Stimulated activated naive CD4-positive, alpha-beta T cell treated with Interleukin-2 at 50 U/mL for 16 hours (primary cell): ENCODE results near the gene POLE2.
"Not testable (repeated sequence)": the region's sequence is repeated elsewhere in the genome, so short reads cannot be mapped to it uniquely, and the experiment has no call there.

Experiments
- DNase-seq: peaks from one replicate; lab custom pipeline; 2025; lab: John Stamatoyannopoulos, UW

The POLE2 gene

GRCh38 chr14:49659526-49660455 is 28.2 kb downstream of the POLE2 start:
- no peak for DNase-seq

- not testable (repeated sequence) for DNase-seq
These were observed 30.5 kb downstream of the POLE2 start for GRCh38 chr14:49657500-49657899.

GRCh38 chr14:49654511-49654910 is 33.5 kb downstream of the POLE2 start:
- no peak for DNase-seq

- DNase-seq = no peak
These were observed 34.5 kb downstream of the POLE2 start for GRCh38 chr14:49653508-49653907.

- DNase-seq = no peak
These were observed 45.9 kb downstream of the POLE2 start for GRCh38 chr14:49642163-49642562.

DNA sequence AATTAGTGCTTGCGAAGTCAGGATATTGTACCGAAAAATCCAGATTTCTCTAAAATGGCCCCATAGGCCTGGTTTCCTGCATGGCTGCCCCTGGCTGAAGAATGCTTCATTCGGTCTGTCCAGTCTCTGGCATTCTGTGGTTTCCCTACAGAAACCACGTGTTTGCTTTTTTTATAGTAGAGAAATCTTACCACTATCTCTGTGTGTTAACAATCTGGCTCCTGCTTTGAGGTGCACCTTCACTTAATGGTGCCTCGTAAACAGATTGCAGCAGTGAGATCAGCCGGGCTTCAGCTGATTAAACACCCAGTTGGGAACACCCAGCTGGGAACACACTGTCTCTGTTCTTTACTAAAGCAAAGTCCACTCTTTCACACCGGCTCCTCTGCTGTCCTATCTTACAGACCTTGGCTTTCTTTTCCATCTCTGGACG is 46.3 kb downstream of the POLE2 start:
- DNase-seq = no peak

DNA sequence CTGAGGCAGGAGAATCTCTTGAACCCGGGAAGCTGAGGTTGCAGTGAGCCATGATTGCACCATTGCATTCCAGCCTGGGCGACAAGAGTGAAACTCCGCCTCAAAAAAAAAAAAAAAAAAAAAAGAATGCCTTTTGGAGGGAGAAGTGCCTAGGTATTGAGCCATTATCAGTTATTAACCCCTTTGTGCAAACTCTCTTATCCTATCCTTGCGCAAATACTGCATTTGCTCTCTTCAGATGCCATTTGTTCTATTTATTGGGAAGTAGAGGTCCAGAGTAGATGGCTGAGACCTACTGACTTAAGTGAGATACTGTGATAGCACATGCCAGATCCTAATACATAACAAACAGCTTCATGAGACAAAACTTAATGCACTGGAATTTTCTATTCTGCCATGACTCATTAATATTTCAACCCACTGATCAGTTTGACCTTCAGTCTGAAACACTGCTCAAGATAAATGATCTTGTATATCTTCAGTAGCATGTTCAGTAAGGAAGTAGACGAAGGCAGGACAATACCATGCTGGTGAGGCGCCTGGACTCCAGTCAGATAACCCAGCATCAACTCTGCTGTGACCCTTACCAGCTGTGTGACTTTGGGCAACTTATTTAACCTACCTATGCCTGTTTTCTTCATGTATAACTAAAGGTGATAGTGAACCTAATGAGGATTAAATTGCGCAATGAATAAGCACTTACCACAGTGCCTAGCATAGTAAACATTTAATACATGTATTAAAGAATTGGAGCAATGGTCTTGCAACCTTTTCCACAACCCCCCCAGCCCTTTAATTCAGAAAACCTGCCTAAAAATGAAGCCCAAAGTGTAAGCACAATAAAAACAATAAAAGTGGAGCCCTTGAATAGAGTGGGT is 47.2 kb downstream of the POLE2 start:
- DNase-seq = no peak

DNA sequence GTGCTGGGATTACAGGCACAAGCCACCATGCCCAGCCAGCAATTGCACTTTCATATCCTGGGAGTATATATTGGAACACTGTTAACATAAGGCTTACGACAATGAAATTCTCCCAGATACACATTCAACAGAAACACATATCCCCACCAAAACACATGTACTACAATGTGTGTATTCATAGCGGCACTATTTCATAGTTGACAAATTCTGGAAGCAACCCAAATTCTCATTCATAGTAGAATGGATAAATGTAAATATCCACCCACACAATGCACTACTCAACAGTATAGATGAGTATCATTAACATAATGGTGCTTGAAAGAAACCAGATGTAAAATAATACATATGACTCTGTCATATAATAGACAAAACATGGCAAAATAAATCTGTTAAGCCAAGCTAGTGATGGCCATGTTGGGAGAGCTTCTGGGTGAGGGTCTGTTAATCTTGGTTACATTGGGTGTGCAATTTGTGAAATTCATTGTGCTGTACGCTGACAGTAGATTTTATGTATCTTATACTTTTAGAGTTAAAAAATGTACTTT is 50.4 kb downstream of the POLE2 start:
- DNase-seq = no peak

DNA sequence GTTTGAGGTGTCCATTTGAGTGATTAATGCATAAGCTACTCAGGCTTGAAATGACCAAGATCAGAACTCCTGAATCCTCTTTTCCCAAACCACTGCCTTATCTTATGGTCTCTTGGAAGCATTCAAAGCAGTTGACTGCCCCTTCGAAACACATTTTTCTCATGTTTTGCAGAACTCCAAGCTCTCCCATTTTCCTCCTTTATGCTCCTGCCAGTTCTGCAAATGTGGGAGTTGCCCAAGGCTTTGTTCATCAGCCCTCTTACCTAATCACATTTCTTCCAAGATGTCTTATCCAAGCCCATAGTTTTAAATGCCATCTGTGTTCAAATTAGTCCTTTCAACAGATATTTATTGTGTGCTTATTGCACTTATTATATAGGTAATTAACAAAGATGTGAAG is 51.1 kb downstream of the POLE2 start:
- DNase-seq = no peak

- peak; percentile 58 for DNase-seq
These were observed 53.3 kb downstream of the POLE2 start, which contains the start of gene DNAAF2 for GRCh38 chr14:49634547-49635334. DNAAF2 (minus strand) TSS chr14:49635244; CDS start chr14:49635149, 95 bp downstream.

- DNase-seq = peak; percentile 91
These were observed 54.1 kb downstream of the POLE2 start for GRCh38 chr14:49633640-49634546.

GRCh38 chr14:49623941-49624839 is 63.8 kb downstream of the POLE2 start:
- peak; percentile 6 for DNase-seq

DNA sequence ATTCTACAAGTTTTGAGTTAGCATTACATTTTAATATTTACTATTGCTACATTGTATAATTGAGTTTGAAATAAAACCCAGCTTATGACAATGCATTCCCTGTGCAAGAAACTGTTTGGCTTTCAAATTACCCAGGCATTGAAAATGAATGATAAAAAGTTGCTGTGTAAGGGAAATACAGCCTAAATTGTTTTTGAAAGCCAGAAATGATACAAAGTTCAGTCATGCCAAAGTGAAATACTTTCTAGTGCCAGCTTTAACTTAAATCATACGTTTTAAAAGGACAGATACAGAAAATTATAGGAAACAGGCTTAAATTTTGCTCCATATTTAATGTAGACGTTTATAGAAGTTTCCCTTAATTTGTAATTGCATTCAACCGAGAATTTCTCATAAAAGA is 64.6 kb downstream of the POLE2 start:
- DNase-seq = no peak

GRCh38 chr14:49622022-49622607 is 65.9 kb downstream of the POLE2 start:
- DNase-seq = no peak

DNA sequence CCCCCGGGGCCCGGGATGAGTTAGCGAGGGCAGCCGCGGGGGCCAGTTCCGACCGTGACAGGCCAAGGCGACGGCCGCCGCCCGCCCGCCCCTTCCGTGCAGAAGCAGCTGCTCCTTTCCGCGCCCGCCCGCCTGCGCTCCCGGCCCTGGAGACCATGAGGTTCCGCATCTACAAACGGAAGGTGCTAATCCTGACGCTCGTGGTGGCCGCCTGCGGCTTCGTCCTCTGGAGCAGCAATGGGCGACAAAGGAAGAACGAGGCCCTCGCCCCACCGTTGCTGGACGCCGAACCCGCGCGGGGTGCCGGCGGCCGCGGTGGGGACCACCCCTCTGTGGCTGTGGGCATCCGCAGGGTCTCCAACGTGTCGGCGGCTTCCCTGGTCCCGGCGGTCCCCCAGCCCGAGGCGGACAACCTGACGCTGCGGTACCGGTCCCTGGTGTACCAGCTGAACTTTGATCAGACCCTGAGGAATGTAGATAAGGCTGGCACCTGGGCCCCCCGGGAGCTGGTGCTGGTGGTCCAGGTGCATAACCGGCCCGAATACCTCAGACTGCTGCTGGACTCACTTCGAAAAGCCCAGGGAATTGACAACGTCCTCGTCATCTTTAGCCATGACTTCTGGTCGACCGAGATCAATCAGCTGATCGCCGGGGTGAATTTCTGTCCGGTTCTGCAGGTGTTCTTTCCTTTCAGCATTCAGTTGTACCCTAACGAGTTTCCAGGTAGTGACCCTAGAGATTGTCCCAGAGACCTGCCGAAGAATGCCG is 66.7 kb downstream of the POLE2 start:
- DNase-seq = peak; percentile 67

GRCh38 chr14:49620182-49621113 is 67.6 kb downstream of the POLE2 start, which contains the start of the genes MGAT2 and RPL36AL:
MGAT2 (plus strand) TSS chr14:49620799; CDS start chr14:49621269, 470 bp downstream.
RPL36AL (minus strand) TSS chr14:49620626; CDS start chr14:49619104, 1,522 bp downstream.
- DNase-seq = peak; percentile 95

DNA sequence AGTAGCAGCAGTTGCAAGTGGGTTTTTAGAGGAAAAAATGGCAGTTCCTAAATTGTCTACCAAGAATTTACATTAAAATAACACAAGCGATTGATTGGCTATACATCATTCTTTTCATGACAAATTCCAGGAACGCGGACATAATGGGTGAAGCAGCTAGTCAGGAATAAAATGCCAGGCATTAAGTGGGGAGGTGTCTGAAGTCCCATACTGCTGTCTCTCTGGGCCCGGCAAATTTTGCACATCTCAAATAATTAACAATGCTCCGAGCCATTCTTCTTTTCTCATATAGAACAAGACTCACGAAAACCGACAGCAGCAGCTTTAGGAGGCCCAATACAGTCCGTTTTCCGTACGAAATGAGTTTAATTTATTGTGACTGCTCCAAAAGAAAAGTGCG is 68.3 kb downstream of the POLE2 start:
- no peak for DNase-seq
